AG10803 (cell line): Measurements from ENCODE around the gene NIPA2.
"Not testable (repeated sequence)": the region's sequence is repeated elsewhere in the genome, so short reads cannot be mapped to it uniquely, and the experiment has no call there.

Source experiments
- DNase-seq: peaks from one replicate; pipeline ENCODE4 v3.0.0; 2010; ENCODE audit warnings: low read depth
- H3K4me3 ChIP-seq: 2 replicates; pipeline ENCODE4 v1.5.1; 2011; ENCODE audit warnings: mild to moderate bottlenecking, low read length, control low read depth
- TF ChIP-seq, protein P1 (sequence below): conservative IDR thresholded peaks from 2 replicates; pipeline ENCODE4 v1.5.1; 2011; ENCODE audit warnings: mild to moderate bottlenecking, low read length, control low read depth, inconsistent platforms

Gene NIPA2

DNA sequence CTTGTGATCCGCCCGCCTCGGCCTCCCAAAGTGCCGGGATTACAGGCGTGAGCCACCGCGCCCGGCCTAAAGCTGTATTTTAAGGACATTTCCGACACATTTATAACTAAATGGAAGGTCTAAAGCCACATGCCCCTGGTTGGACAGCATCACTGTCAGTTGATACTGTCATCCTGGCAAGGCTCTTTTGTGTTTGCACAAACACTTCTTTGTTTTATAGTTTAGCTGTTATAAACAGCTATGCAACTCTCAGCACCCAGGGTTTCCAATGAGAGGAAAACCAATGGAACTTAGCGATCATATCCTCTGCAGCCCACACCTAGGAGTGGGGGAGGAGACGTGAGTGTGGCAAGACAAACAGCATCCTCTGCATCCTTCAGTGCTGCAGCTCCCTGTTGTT lies 32.3 kb upstream of the NIPA2 start:
- TF ChIP-seq, protein P1, sequence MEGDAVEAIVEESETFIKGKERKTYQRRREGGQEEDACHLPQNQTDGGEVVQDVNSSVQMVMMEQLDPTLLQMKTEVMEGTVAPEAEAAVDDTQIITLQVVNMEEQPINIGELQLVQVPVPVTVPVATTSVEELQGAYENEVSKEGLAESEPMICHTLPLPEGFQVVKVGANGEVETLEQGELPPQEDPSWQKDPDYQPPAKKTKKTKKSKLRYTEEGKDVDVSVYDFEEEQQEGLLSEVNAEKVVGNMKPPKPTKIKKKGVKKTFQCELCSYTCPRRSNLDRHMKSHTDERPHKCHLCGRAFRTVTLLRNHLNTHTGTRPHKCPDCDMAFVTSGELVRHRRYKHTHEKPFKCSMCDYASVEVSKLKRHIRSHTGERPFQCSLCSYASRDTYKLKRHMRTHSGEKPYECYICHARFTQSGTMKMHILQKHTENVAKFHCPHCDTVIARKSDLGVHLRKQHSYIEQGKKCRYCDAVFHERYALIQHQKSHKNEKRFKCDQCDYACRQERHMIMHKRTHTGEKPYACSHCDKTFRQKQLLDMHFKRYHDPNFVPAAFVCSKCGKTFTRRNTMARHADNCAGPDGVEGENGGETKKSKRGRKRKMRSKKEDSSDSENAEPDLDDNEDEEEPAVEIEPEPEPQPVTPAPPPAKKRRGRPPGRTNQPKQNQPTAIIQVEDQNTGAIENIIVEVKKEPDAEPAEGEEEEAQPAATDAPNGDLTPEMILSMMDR, result no peak
- DNase-seq, result no peak
- H3K4me3 ChIP-seq, result no peak overlapping the region

DNA sequence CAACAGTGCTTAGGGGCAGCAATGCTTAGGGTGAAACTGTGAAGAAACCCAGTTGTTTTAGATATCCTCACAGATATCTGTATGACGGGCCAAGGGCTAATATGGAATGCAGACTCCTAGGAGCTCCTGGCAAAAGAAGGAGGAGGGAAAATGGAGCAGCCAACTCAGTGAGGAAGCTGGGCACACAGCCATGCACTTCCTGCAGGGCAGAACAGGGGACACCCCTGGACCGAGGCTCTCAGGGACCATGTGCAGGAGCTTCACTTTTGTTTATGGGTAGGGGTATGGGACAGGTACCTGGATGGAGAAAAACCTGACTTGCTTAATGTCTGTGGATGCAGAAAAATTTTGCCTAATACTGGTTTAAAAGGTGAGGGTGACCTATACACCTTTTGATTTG lies 31.8 kb upstream of the NIPA2 start:
- no peak overlapping the region for H3K4me3 ChIP-seq
- TF ChIP-seq, protein P1, result no peak
- no peak for DNase-seq

DNA sequence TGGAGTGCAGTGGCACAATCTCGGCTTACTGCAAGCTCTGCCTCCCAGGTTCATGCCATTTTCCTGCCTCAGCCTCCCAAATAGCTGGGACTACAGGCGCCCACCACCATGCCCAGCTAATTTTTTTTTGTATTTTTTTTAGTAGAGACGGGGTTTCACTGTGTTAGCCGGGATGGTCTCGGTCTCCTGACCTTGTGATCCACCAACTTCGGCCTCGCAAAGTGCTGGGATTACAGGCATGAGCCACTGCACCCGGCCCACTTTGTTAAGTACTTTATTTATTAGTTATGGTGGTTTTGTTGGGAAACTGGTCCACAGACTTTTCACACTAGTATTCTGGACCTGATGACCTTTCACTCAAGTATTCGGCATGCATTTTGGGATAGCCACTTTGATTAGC lies 30.6 kb upstream of the NIPA2 start:
- H3K4me3 ChIP-seq, DNase-seq: not testable (repeated sequence)

DNA sequence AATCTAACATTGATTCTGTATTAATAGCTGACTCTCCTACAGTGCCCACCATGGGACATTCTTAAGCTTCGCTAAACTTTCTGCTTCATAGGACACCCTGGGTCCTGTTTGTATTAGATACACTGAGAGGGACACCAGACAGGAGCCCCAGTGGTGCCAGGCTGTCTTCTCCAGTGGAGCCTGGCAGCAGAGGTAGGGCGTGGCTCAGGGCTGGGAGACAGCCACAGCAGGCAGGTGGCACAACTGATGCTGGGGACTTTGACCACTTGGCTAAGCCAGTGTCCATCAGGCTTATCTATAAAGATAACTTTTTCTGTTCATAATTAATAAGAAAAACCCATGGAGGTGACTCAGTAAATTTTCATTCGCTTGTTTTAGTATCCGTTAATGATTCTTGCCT lies 30.2 kb upstream of the NIPA2 start:
- DNase-seq, result no peak
- TF ChIP-seq, protein P1, result no peak
- H3K4me3 ChIP-seq, result no peak overlapping the region

DNA sequence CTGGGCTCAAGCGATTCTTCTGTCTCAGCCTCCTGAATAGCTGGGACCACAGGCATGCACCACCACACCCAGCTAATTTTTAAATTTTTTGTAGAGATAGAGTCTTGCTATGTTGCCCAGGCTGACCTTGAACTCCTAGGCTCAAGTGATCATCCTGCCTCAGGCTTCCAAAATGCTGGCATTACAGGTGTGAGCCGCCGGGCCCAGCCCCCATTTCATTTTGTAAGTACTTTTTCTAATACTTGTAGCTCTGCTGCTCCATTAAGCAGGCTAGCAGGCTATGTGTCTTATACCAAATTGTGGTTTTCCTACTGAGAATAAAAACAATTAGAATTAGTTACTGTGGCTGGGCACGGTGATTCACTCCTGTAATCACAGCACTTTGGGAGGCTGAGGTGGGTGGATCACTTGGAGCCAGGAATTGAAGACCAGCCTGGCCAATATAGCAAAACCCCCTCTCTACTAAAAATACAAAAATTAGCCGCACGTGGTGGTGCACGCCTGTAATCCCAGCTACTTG lies 29.6 kb upstream of the NIPA2 start:
- no peak overlapping the region for H3K4me3 ChIP-seq
- TF ChIP-seq, protein P1, result no peak
- DNase-seq, result no peak

DNA sequence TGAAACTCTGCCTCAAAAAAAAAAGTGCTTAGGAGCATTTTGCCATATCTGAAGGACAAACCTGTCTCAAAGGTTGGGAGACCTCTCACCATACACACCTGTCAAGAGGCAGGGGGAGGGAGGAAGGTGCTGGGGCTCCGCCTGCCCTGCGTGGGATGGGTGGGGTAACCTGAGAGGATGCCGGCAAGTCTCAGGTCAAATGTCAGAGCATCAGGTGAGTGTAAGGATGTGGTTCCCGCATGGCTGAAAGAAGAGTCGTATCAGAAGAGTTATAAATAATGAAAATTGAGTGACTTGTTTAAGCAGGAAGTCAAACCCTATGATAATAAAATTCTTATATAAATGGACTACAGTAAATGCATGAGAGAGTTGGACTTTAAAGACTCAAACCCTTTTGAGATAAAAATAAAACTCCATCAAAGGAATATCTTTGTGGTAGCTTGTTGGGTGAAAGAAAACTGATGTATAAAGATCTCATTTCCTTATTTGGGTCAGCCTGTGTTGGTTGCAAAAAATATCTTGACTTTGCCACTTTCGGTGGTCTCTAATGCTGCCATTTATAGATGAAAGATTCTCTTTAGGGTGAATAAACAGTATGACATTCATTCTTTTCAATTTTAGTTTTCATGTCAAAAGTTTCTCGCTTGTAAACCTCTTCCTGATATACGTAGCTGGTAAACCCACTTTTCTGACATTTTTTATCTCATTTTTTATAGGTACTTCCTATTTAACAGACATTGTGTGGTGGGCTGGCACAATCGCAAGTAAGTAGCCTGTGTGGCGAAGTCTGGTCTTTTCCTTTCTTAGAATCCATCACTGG lies 28.2 kb upstream of the NIPA2 start:
- no peak overlapping the region for H3K4me3 ChIP-seq
- no peak for DNase-seq
- TF ChIP-seq, protein P1, result no peak

DNA sequence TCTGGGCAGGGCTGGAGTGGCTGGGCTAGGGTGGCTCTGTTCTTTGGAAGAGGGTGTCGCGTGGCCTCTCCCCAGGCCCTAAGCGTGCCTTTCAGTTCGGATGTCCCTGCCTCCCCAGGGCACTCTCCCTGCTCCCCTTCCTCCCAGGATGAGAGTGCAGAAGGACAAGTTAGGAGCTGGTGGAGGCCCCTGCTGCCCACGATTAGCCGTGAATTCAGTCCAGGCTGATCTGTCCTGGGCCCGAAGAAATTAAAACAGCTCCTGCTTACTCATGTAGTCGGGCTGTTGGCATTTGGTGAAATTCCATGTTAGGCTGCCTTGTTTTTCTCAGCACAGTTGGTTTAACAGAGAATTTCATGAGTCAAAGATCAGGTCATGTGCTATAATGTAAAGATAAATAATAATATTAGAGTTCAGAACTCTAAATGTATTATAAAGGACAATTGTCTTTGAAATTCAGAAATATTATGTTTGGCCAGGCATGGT lies 27.6 kb upstream of the NIPA2 start:
- TF ChIP-seq, protein P1, result no peak
- DNase-seq, result no peak
- no peak overlapping the region for H3K4me3 ChIP-seq
